PC-3 (cell line): ENCODE measurements around the gene KRT73. TPM values are rescaled to one million over a fixed set of nuclear protein-coding genes. Genes with fewer than 3 reads are reported as not detected.

Source experiments
- ATAC-seq: fragments of 200-7000 bp; cut with Tn5 transposase; 2 replicates; pipeline ENCODE4 v1.9.1; 2020; ENCODE audit warnings: mild to moderate bottlenecking, moderate library complexity
- BruUV-seq: library from RNA; stranded (reverse); fragments of 400-500 nt; replicated peaks from 2 replicates; lab custom pipeline; 2021; lab: Mats Ljungman, UMichigan
- CTCF ChIA-PET: fragments of 300-600 bp; sonication (Branson Sonifier 250); formaldehyde crosslinking; loops from one replicate; lab custom pipeline; 2022; ENCODE audit warnings: antibody characterized with exemption; lab: Charles Lee
- POLR2A ChIA-PET: fragments of 300-600 bp; sonication (Branson Sonifier 250); formaldehyde crosslinking; loops from one replicate; lab custom pipeline; 2022; ENCODE audit warnings: antibody characterized with exemption; ENCODE audit not compliant: unreplicated experiment; lab: Charles Lee
- DNase-seq: peaks from one replicate; pipeline ENCODE4 v3.0.0-alpha.2; 2015
- H2AFZ ChIP-seq: fragments of 300-600 bp; sonication (generic); 2 replicates; pipeline ENCODE4 v1.6.0; 2016; ENCODE audit warnings: antibody characterized with exemption, low read length
- H3F3A ChIP-seq: fragments of 300-600 bp; sonication (generic); one replicate; pipeline ENCODE4 v1.6.0; 2017; ENCODE audit warnings: antibody characterized with exemption, low read length, control low read depth, mild to moderate bottlenecking; ENCODE audit not compliant: unreplicated experiment
- H3K27ac ChIP-seq: fragments of 300-600 bp; sonication (generic); 2 replicates; pipeline ENCODE4 v1.5.1; 2016; ENCODE audit warnings: mild to moderate bottlenecking, low read length
- H3K27me3 ChIP-seq: fragments of 300-600 bp; sonication (generic); 2 replicates; pipeline ENCODE4 v1.6.1; 2016; ENCODE audit warnings: low read length, mixed read lengths
- H3K36me3 ChIP-seq: fragments of 300-600 bp; sonication (generic); 2 replicates; pipeline ENCODE4 v1.6.1; 2016; ENCODE audit warnings: low read depth, mixed run types, low read length, mixed read lengths
- H3K4me1 ChIP-seq: fragments of 300-600 bp; sonication (generic); 2 replicates; pipeline ENCODE4 v1.5.1; 2016; ENCODE audit warnings: low read length; ENCODE audit not compliant: insufficient read depth
- H3K4me2 ChIP-seq: fragments of 300-600 bp; sonication (generic); 2 replicates; pipeline ENCODE4 v1.6.0; 2016; ENCODE audit warnings: low read length
- H3K4me3 ChIP-seq: fragments of 300-600 bp; sonication (generic); 2 replicates; pipeline ENCODE4 v1.5.1; 2016; ENCODE audit warnings: mild to moderate bottlenecking, low read length, mixed read lengths
- H3K79me2 ChIP-seq: fragments of 300-600 bp; sonication (generic); 2 replicates; pipeline ENCODE4 v1.6.1; 2017; ENCODE audit warnings: low read length, mixed read lengths
- H3K9ac ChIP-seq: fragments of 300-600 bp; sonication (generic); 2 replicates; pipeline ENCODE4 v1.6.0; 2016; ENCODE audit warnings: mild to moderate bottlenecking, low read length
- H3K9me2 ChIP-seq: fragments of 300-600 bp; sonication (generic); replicated peaks from 2 replicates; pipeline ENCODE4 v1.6.1; 2016; ENCODE audit warnings: mixed run types, low read length, mixed read lengths
- H3K9me3 ChIP-seq: fragments of 300-600 bp; sonication (generic); 2 replicates; pipeline ENCODE4 v1.6.1; 2016; ENCODE audit warnings: low read length, mixed read lengths
- H4K20me1 ChIP-seq: fragments of 300-600 bp; sonication (generic); 2 replicates; pipeline ENCODE4 v1.6.1; 2016; ENCODE audit warnings: low read length, mixed read lengths
- CTCF ChIP-seq: fragments of 300-600 bp; sonication (generic); conservative IDR thresholded peaks from 2 replicates; pipeline ENCODE4 v1.5.1; 2017; ENCODE audit warnings: antibody characterized with exemption, low read depth, mild to moderate bottlenecking, low read length
- EZH2 ChIP-seq: fragments of 300-600 bp; sonication (generic); IDR thresholded peaks from one replicate; pipeline ENCODE4 v1.6.1; 2017; ENCODE audit warnings: antibody characterized with exemption, mild to moderate bottlenecking, low read length; ENCODE audit not compliant: unreplicated experiment
- EZH2phosphoT487 ChIP-seq: fragments of 300-600 bp; sonication (generic); IDR thresholded peaks from 2 replicates; pipeline ENCODE4 v1.6.1; 2018; ENCODE audit warnings: mild to moderate bottlenecking, antibody characterized with exemption, low read length, borderline replicate concordance
- intact Hi-C: fragments of 100-400 bp; cut with micrococcal nuclease; formaldehyde crosslinking; loops from 2 replicates; pipeline ENCODE4 v1.9.0; 2023
- total RNA-seq: library from RNA; depleted of rRNA; stranded (reverse); fragments of >200 nt; gene quantifications from 2 replicates; pipeline ENCODE4 v1.2.3, GENCODE V29; 2014

The KRT73 gene
- total RNA-seq, 1 experiment from 2014 or later = not detected

GRCh38 chr12:52613384-52614030, 4.9 kb downstream of the KRT73 start:
- ChIA-PET POLR2A (no interaction called here), CTCF (no interaction called here)

GRCh38 chr12:52612431-52613383, 5.7 kb downstream of the KRT73 start:
- no peak overlapping the region for H3K27ac ChIP-seq
- no peak overlapping the region for H3K4me3 ChIP-seq
- H3F3A ChIP-seq = no peaks in the 10 kb centered on the region
- no peaks in the 10 kb centered on the region for H3K79me2 ChIP-seq
- peaks cover 62% of the 10 kb centered on the region for H3K27me3 ChIP-seq
- H4K20me1 ChIP-seq = no peaks in the 10 kb centered on the region
- DNase-seq (no peak), ATAC-seq (no peak)
- H3K9me2 ChIP-seq = no peaks in the 10 kb centered on the region
- POLR2A ChIA-PET = no interaction called here
- CTCF ChIA-PET = no interaction called here
- H3K4me1 ChIP-seq = no peaks in the 10 kb centered on the region
- TF ChIP-seq EZH2 = no peak
- no peak for TF ChIP-seq EZH2phosphoT487
- no peak for TF ChIP-seq CTCF
- H2AFZ ChIP-seq = no peak overlapping the region
- no peak overlapping the region for H3K9ac ChIP-seq
- BruUV-seq = no TSS peak
- intact Hi-C loops = no loop called here
- no peaks in the 10 kb centered on the region for H3K9me3 ChIP-seq
- H3K36me3 ChIP-seq = no peaks in the 10 kb centered on the region
- H3K4me2 ChIP-seq = no peak overlapping the region

More at GRCh38 chr12:52613384-52614030, 4.9 kb downstream of the KRT73 start:
- Histone ChIP-seq H4K20me1 (no peaks in the 10 kb centered on the region), H3K4me3 (no peak overlapping the region), H3K36me3 (no peaks in the 10 kb centered on the region), H3K9me2 (no peaks in the 10 kb centered on the region), H3K27me3 (peaks cover 62% of the 10 kb centered on the region), H3K9ac (no peak overlapping the region), H3K4me2 (no peak overlapping the region), H3K27ac (no peak overlapping the region), H3K4me1 (no peaks in the 10 kb centered on the region), H3K79me2 (no peaks in the 10 kb centered on the region), H2AFZ (no peak overlapping the region), H3F3A (no peaks in the 10 kb centered on the region), H3K9me3 (no peaks in the 10 kb centered on the region)
- no peak for DNase-seq
- no TSS peak for BruUV-seq
- intact Hi-C loops = no loop called here
- no peak for TF ChIP-seq EZH2
- TF ChIP-seq CTCF = no peak
- no peak for TF ChIP-seq EZH2phosphoT487
- ATAC-seq = no peak
